Measurements from ENCODE around the gene KRTAP6-2.

DNA sequence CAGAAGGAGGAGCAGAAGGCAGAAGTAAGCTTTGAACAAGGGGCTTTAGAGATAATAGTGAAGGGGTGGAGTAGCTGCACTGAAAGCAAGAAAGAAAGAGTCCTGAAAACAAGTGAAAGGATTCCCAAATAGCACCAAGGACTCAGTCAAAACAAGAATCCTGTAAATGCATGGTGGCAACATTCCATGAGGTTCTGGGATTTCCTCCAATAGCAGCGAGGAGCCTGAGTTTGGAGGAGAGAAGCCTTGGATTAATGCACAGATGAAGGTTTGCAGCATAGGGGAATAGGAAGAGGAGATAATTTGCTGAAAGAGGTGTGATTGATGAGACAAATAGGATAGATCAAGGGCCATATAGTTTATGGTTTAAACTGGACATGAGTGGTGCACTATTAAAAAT is 19.4 kb downstream of the KRTAP6-2 start:
- no peak for TF ChIP-seq NFE2L2 (conservative IDR thresholded peaks at IDR 0.05; ENCODE audit: low read length)
- TF ChIP-seq TFCP2L1 (CRISPR knock-in tag; IDR thresholded peaks at IDR 0.05), result no peak
- TF ChIP-seq RFX5 (IDR thresholded peaks at IDR 0.05), result no peak
- no peak for TF ChIP-seq FOSL2 (IDR thresholded peaks at IDR 0.05)
- TF ChIP-seq FOSL2 (CRISPR knock-in tag; IDR thresholded peaks at IDR 0.05), result no peak
- TF ChIP-seq, protein P1, sequence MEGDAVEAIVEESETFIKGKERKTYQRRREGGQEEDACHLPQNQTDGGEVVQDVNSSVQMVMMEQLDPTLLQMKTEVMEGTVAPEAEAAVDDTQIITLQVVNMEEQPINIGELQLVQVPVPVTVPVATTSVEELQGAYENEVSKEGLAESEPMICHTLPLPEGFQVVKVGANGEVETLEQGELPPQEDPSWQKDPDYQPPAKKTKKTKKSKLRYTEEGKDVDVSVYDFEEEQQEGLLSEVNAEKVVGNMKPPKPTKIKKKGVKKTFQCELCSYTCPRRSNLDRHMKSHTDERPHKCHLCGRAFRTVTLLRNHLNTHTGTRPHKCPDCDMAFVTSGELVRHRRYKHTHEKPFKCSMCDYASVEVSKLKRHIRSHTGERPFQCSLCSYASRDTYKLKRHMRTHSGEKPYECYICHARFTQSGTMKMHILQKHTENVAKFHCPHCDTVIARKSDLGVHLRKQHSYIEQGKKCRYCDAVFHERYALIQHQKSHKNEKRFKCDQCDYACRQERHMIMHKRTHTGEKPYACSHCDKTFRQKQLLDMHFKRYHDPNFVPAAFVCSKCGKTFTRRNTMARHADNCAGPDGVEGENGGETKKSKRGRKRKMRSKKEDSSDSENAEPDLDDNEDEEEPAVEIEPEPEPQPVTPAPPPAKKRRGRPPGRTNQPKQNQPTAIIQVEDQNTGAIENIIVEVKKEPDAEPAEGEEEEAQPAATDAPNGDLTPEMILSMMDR (IDR thresholded peaks at IDR 0.05), result no peak
- no peak for TF ChIP-seq POLR2A (IDR thresholded peaks at IDR 0.05; ENCODE audit: low read length)
- no peak for TF ChIP-seq CEBPB (IDR thresholded peaks at IDR 0.05)
- TF ChIP-seq MYC (IDR thresholded peaks at IDR 0.05; ENCODE audit: borderline replicate concordance, low read length), result no peak
- no peak for TF ChIP-seq SREBF2 (IDR thresholded peaks at IDR 0.05)
- no peak for TF ChIP-seq HMGXB4 (CRISPR knock-in tag; IDR thresholded peaks at IDR 0.05; ENCODE audit: borderline replicate concordance)
